Hepatocyte (in vitro differentiated cells): ENCODE results near the gene ZKSCAN4. TPM values are rescaled to one million over a fixed set of nuclear protein-coding genes. Genes with fewer than 3 reads are reported as not detected.

Source experiments
- DNase-seq: peaks from one replicate; pipeline ENCODE4 v3.0.0-alpha.2; 2016; ENCODE audit warnings: low spot score
- H2AFZ ChIP-seq: fragments of 200-600 bp; sonication (generic); 2 replicates; pipeline ENCODE4 v1.6.0; 2016; ENCODE audit warnings: antibody characterized with exemption, mild to moderate bottlenecking
- H3K27ac ChIP-seq: fragments of 200-600 bp; sonication (generic); 2 replicates; pipeline ENCODE4 v1.5.1; 2016; ENCODE audit warnings: mild to moderate bottlenecking
- H3K27me3 ChIP-seq: fragments of 200-600 bp; sonication (generic); 2 replicates; pipeline ENCODE4 v1.6.1; 2016
- H3K36me3 ChIP-seq: fragments of 200-600 bp; sonication (generic); replicated peaks from 2 replicates; pipeline ENCODE4 v1.5.1; 2016; ENCODE audit warnings: low read depth; ENCODE audit not compliant: insufficient read depth
- H3K4me1 ChIP-seq: fragments of 200-600 bp; sonication (generic); 2 replicates; pipeline ENCODE4 v1.5.1; 2016; ENCODE audit warnings: mild to moderate bottlenecking, moderate library complexity; ENCODE audit not compliant: insufficient read depth
- H3K4me2 ChIP-seq: fragments of 200-600 bp; sonication (generic); 2 replicates; pipeline ENCODE4 v1.6.0; 2016
- H3K4me3 ChIP-seq: fragments of 200-600 bp; sonication (generic); 2 replicates; pipeline ENCODE4 v1.5.1; 2016; ENCODE audit warnings: mild to moderate bottlenecking
- H3K79me2 ChIP-seq: fragments of 200-600 bp; sonication (generic); 2 replicates; pipeline ENCODE4 v1.6.0; 2017; ENCODE audit warnings: mild to moderate bottlenecking
- H3K9me2 ChIP-seq: fragments of 200-600 bp; sonication (generic); replicated peaks from 2 replicates; pipeline ENCODE4 v1.6.0; 2017; ENCODE audit warnings: mild to moderate bottlenecking; ENCODE audit not compliant: insufficient read depth
- H3K9me3 ChIP-seq: fragments of 200-600 bp; sonication (generic); 2 replicates; pipeline ENCODE4 v1.5.1; 2016; ENCODE audit warnings: low read depth, mild to moderate bottlenecking
- H4K20me1 ChIP-seq: fragments of 200-600 bp; sonication (generic); 2 replicates; pipeline ENCODE4 v1.6.0; 2016; ENCODE audit warnings: mild to moderate bottlenecking; ENCODE audit not compliant: insufficient read depth, poor library complexity, severe bottlenecking
- CTCF ChIP-seq: fragments of 200-600 bp; sonication (generic); IDR thresholded peaks from 2 replicates; pipeline ENCODE4 v1.5.1; 2016; ENCODE audit warnings: antibody characterized with exemption, mild to moderate bottlenecking; ENCODE audit not compliant: poor library complexity
- EZH2 ChIP-seq: fragments of 200-600 bp; sonication (generic); IDR thresholded peaks from 2 replicates; pipeline ENCODE4 v1.6.1; 2016; ENCODE audit warnings: antibody characterized with exemption, mild to moderate bottlenecking, borderline replicate concordance
- EZH2phosphoT487 ChIP-seq: fragments of 200-600 bp; sonication (generic); IDR thresholded peaks from one replicate; pipeline ENCODE4 v1.6.1; 2018; ENCODE audit warnings: antibody characterized with exemption, mild to moderate bottlenecking, low read depth, moderate library complexity; ENCODE audit not compliant: unreplicated experiment, severe bottlenecking
- WGBS: methylation state at CpG from one replicate; pipeline ENCODE4 v1.1.6; 2016; ENCODE audit warnings: low lambda C conversion rate; ENCODE audit errors: missing lambda C conversion rate; 5-methylcytosine and 5-hydroxymethylcytosine counted together
- polyA plus RNA-seq: library from polyadenylated mRNA; unstranded; fragments of >200 nt; fragmentation: Nextera tagmentation; extraction: Ambion mirVana; gene quantifications from 2 replicates; pipeline ENCODE4 v1.2.1, GENCODE V29; 2016
- total RNA-seq: library from RNA; depleted of rRNA; stranded (reverse); fragments of >200 nt; gene quantifications from 2 replicates; pipeline ENCODE4 v1.2.3, GENCODE V29; 2014

The ZKSCAN4 gene
- total and polyA plus RNA-seq, 2 experiments from 2014 or later, result 3.1 to 4.3 TPM

GRCh38 chr6:28291573-28291972 lies 39.5 kb upstream of the ZKSCAN4 start:
- H3K27me3 ChIP-seq, result no peaks in the 10 kb centered on the region
- H3K79me2 ChIP-seq, result no peaks in the 10 kb centered on the region
- H2AFZ ChIP-seq, result no peak overlapping the region
- H3K36me3 ChIP-seq, result no peaks in the 10 kb centered on the region
- H3K4me1 ChIP-seq, result no peaks in the 10 kb centered on the region
- H3K27ac ChIP-seq, result no peak overlapping the region
- no peak overlapping the region for H3K4me3 ChIP-seq
- no peaks in the 10 kb centered on the region for H3K9me2 ChIP-seq
- no peaks in the 10 kb centered on the region for H3K9me3 ChIP-seq
- DNase-seq, result no peak
- no peak overlapping the region for H3K4me2 ChIP-seq
- TF ChIP-seq EZH2phosphoT487 (no peak), CTCF (no peak), EZH2 (no peak)
- no peaks in the 10 kb centered on the region for H4K20me1 ChIP-seq

GRCh38 chr6:28282926-28283325 lies 30.9 kb upstream of the ZKSCAN4 start:
- no peak overlapping the region for H3K27ac ChIP-seq
- H3K9me2 ChIP-seq, result no peaks in the 10 kb centered on the region
- no peak overlapping the region for H3K4me3 ChIP-seq
- no peak overlapping the region for H2AFZ ChIP-seq
- 96% methylated on average over 2 of the region's 2 CpGs for WGBS
- TF ChIP-seq CTCF, result no peak
- TF ChIP-seq EZH2, result no peak
- TF ChIP-seq EZH2phosphoT487, result no peak
- no peak for DNase-seq
- H3K79me2 ChIP-seq, result peaks cover 16% of the 10 kb centered on the region
- H3K4me2 ChIP-seq, result peak overlapping the region; percentile 84
- H3K9me3 ChIP-seq, result no peaks in the 10 kb centered on the region
- no peaks in the 10 kb centered on the region for H4K20me1 ChIP-seq
- H3K4me1 ChIP-seq, result peaks cover 5% of the 10 kb centered on the region
- H3K36me3 ChIP-seq, result no peaks in the 10 kb centered on the region
- H3K27me3 ChIP-seq, result no peaks in the 10 kb centered on the region

DNA sequence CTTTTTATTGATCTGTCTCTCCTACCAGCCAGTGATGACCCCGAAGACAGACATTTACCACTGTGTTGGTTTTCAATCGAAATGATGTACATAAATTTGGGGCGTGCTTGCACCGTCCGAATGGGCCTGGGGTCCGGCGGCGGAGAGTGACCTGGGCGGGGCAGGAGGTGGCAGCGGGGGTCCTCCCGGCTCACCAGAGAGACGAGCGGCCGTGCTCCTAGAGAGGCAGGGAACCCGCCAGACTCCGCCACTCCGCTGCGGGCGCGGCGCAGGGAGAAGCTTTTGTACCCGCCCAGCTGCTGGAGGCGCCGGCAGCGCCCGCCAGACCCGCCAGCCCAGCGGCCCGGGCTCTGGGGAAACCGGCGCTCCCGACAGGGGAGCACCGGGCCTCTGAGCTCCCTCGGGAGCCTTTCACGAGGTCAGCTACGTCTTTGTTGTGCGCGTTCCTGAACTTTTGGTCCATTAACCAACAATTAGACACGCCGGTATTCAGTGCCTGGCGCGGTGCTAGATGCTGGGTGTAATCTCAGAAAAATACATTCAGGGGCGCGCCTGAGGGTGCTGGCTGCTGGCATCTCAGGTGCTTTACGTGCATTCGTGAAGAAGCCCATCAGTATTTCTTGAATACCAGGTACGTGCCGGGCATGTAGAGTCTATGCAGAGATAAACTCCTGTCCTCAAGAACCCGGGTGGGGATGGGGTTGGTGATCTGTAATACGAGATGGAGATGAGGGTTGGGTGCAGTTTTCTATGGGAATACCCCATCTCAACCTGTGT lies 29.4 kb upstream of the ZKSCAN4 start, which contains the start of gene PGBD1:
Gene PGBD1, plus strand, starts transcription at position 285 of the 777 bp plus-strand sequence. CDS start 2,242 bp downstream, outside the sequence.
- Histone ChIP-seq H3K9me2 (no peaks in the 10 kb centered on the region), H3K4me1 (peaks cover 5% of the 10 kb centered on the region), H3K4me2 (peak within 1 kb of the TSS; percentile 84), H3K27me3 (no peaks in the 10 kb centered on the region), H2AFZ (peak within 1 kb of the TSS; percentile 97), H3K9me3 (no peaks in the 10 kb centered on the region), H3K4me3 (peak within 1 kb of the TSS; percentile 94), H3K36me3 (no peaks in the 10 kb centered on the region), H4K20me1 (no peaks in the 10 kb centered on the region), H3K27ac (peak within 1 kb of the TSS; percentile 61), H3K79me2 (peaks cover 16% of the 10 kb centered on the region)
- no peak for TF ChIP-seq EZH2phosphoT487
- no peak for TF ChIP-seq EZH2
- no peak for TF ChIP-seq CTCF
- WGBS, result under 1% methylated on average over 50 of the region's 50 CpGs
- peak; percentile 85 for DNase-seq
